Measurements from ENCODE around the gene RIBC1.

RIBC1 gene

DNA sequence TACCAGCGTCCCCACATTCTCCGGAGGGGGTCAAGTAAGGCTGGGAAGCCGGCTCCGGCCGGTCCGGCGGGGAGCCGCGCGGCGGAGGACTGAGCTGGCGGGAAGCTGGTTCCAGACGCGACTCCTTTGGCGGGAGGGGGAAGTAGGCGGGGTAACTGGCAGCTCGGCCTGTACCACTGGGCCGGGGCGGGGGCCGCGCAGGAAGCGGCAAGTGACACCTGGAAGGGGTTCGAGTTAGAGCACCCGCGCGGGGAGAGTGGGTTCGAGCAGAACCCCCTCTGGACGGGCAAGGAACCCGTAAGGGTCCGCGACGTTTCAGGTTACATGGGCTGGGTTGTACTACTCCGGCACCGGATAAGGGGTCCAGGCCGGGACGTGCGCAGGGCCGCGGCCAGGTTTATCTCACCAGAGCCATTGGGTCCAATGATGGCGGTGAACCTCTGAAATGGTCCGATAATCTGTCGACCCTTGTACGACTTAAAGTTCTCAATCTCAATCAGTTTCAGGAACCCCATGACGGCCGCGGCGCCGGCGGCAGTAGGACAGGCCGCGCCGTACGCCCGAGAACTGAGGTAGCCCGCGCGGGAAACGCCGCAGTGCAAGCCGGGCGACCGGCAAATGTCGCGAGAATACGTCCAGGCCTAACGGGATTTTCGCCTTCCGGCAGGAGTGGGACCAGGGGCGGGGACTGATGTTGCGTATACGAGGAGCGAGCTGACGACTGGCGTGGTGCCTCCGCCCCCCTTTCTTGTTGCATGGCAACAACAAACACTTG lies 400 bp upstream of the RIBC1 start, which contains the start of gene SMC1A:
Gene SMC1A (minus strand): TSS at position 569 of the 775 bp plus-strand sequence. CDS start 54 bp downstream, at position 515.
- H4K8ac ChIP-seq (ENCODE audit: low read length) = peak within 1 kb of the TSS; percentile 54
- H3K9ac ChIP-seq (ENCODE audit: low read length) = peak within 1 kb of the TSS; percentile 99
- peak within 1 kb of the TSS in 1 of 2 experiments; percentile 48 for H3K14ac ChIP-seq (ENCODE audit: low read length in 2 of 2)
- H3K4me1 ChIP-seq (ENCODE audit: control insufficient read depth, insufficient read depth, low read depth, low read length) = peaks cover 5% of the 10 kb centered on the region
- H2AFZ ChIP-seq (ENCODE audit: low read depth, low read length) = peak within 1 kb of the TSS; percentile 85
- peak within 1 kb of the TSS; percentile 39 for H4K91ac ChIP-seq (ENCODE audit: low read length)
- peak within 1 kb of the TSS; percentile 93 for H3K27ac ChIP-seq (ENCODE audit: low read length, poor library complexity, severe bottlenecking)
- peak within 1 kb of the TSS; percentile 44 for H2BK5ac ChIP-seq (ENCODE audit: low read depth, low read length, poor library complexity, severe bottlenecking)
- H3K18ac ChIP-seq (ENCODE audit: low read depth in 1 of 2, low read length in 2 of 2) = peak within 1 kb of the TSS; percentile 54 to 87
- DNase-seq = peak; percentile 97
- no peaks in the 10 kb centered on the region for H3K9me3 ChIP-seq (ENCODE audit: control insufficient read depth, low read length)
- no peaks in the 10 kb centered on the region for H3K79me1 ChIP-seq (replicated peaks; ENCODE audit: low read length, poor library complexity, severe bottlenecking)
- H2BK12ac ChIP-seq (ENCODE audit: low read length in 2 of 2) = no peak within 1 kb of the TSS
- H3K23ac ChIP-seq (ENCODE audit: low read length in 2 of 2) = no peak within 1 kb of the TSS
- peaks cover 0 to 3% of the 10 kb centered on the region in 2 experiments for H3K27me3 ChIP-seq (ENCODE audit: control insufficient read depth in 1 of 2, insufficient read depth in 1 of 2, low read length in 2 of 2)
- WGBS = under 1% methylated on average over 47 of the region's 75 CpGs
- H2BK15ac ChIP-seq (ENCODE audit: low read depth, poor library complexity, severe bottlenecking) = peak within 1 kb of the TSS; percentile 23
- H3K36me3 ChIP-seq (ENCODE audit: control insufficient read depth in 1 of 2, insufficient read depth in 2 of 2, low read depth in 1 of 2, low read length in 2 of 2) = peaks cover 0 to 3% of the 10 kb centered on the region in 2 experiments
- peak within 1 kb of the TSS; percentile 95 for H3K4me2 ChIP-seq (ENCODE audit: low read length, poor library complexity, severe bottlenecking)
- H3K4ac ChIP-seq (ENCODE audit: low read depth in 1 of 2, low read length in 2 of 2) = peak within 1 kb of the TSS in 1 of 2 experiments; percentile 69
- no peak within 1 kb of the TSS for H2BK120ac ChIP-seq (ENCODE audit: low read depth, low read length)
- H2AK5ac ChIP-seq (ENCODE audit: low read length, severe bottlenecking) = no peak within 1 kb of the TSS
- peak within 1 kb of the TSS; percentile 68 to 89 for H3K4me3 ChIP-seq (ENCODE audit: insufficient read depth in 1 of 2, low read depth in 1 of 2, low read length in 2 of 2)

DNA sequence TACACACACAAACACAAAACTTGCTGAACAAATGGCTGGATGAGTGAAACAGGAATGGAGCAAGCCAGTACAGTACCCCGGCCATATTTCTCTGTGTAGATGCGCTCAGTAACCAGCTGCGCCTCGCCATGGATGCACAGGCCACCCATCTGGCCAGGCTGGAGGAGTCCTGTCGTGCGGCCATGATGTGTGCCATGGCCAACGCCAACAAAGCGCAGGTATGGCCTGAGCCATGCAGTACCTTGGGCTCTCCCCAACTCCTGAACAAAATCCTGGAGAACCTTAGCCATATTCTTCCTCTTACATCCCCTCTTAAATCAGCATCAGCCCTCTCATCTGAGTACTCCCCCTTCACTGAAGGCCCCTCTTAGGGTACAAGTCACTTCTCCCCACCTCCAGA lies 7.1 kb downstream of the RIBC1 start:
- Histone ChIP-seq H3K18ac (ENCODE audit: low read depth in 1 of 2, low read length in 2 of 2) (no peak overlapping the region), H2BK5ac (ENCODE audit: low read depth, low read length, poor library complexity, severe bottlenecking) (no peak overlapping the region), H3K14ac (ENCODE audit: low read length in 2 of 2) (no peak overlapping the region), H3K27me3 (ENCODE audit: control insufficient read depth in 1 of 2, insufficient read depth in 1 of 2, low read length in 2 of 2) (peaks cover 0 to 24% of the 10 kb centered on the region in 2 experiments), H4K8ac (ENCODE audit: low read length) (no peak overlapping the region), H2BK15ac (ENCODE audit: low read depth, poor library complexity, severe bottlenecking) (no peak overlapping the region), H3K4me1 (ENCODE audit: control insufficient read depth, insufficient read depth, low read depth, low read length) (peaks cover 3% of the 10 kb centered on the region), H3K79me1 (replicated peaks; ENCODE audit: low read length, poor library complexity, severe bottlenecking) (peaks cover 19% of the 10 kb centered on the region), H4K91ac (ENCODE audit: low read length) (no peak overlapping the region), H3K9ac (ENCODE audit: low read length) (no peak overlapping the region), H3K36me3 (ENCODE audit: control insufficient read depth in 1 of 2, insufficient read depth in 2 of 2, low read depth in 1 of 2, low read length in 2 of 2) (peaks cover 37 to 53% of the 10 kb centered on the region in 2 experiments), H3K4ac (ENCODE audit: low read depth in 1 of 2, low read length in 2 of 2) (no peak overlapping the region), H3K27ac (ENCODE audit: low read length, poor library complexity, severe bottlenecking) (no peak overlapping the region), H2AK5ac (ENCODE audit: low read length, severe bottlenecking) (no peak overlapping the region), H3K23ac (ENCODE audit: low read length in 2 of 2) (no peak overlapping the region), H2BK120ac (ENCODE audit: low read depth, low read length) (no peak overlapping the region), H2BK12ac (ENCODE audit: low read length in 2 of 2) (no peak overlapping the region), H3K4me3 (ENCODE audit: insufficient read depth in 1 of 2, low read depth in 1 of 2, low read length in 2 of 2) (no peak overlapping the region), H3K9me3 (ENCODE audit: control insufficient read depth, low read length) (no peaks in the 10 kb centered on the region), H2AFZ (ENCODE audit: low read depth, low read length) (no peak overlapping the region), H3K4me2 (ENCODE audit: low read length, poor library complexity, severe bottlenecking) (no peak overlapping the region)
- no peak for DNase-seq
- WGBS = 95% methylated on average over 8 of the region's 8 CpGs

- H3K79me1 ChIP-seq (replicated peaks; ENCODE audit: low read length, poor library complexity, severe bottlenecking) = peaks cover 19% of the 10 kb centered on the region
- no peak overlapping the region for H2BK5ac ChIP-seq (ENCODE audit: low read depth, low read length, poor library complexity, severe bottlenecking)
- H3K18ac ChIP-seq (ENCODE audit: low read depth in 1 of 2, low read length in 2 of 2) = no peak overlapping the region
- H2BK12ac ChIP-seq (ENCODE audit: low read length in 2 of 2) = no peak overlapping the region
- H3K9me3 ChIP-seq (ENCODE audit: control insufficient read depth, low read length) = no peaks in the 10 kb centered on the region
- H2BK120ac ChIP-seq (ENCODE audit: low read depth, low read length) = no peak overlapping the region
- 97% methylated on average over 9 of the region's 9 CpGs for WGBS
- no peak overlapping the region for H3K4me2 ChIP-seq (ENCODE audit: low read length, poor library complexity, severe bottlenecking)
- peaks cover 0 to 24% of the 10 kb centered on the region in 2 experiments for H3K27me3 ChIP-seq (ENCODE audit: control insufficient read depth in 1 of 2, insufficient read depth in 1 of 2, low read length in 2 of 2)
- H3K9ac ChIP-seq (ENCODE audit: low read length) = no peak overlapping the region
- H2BK15ac ChIP-seq (ENCODE audit: low read depth, poor library complexity, severe bottlenecking) = no peak overlapping the region
- H3K4me3 ChIP-seq (ENCODE audit: insufficient read depth in 1 of 2, low read depth in 1 of 2, low read length in 2 of 2) = no peak overlapping the region
- H3K4ac ChIP-seq (ENCODE audit: low read depth in 1 of 2, low read length in 2 of 2) = no peak overlapping the region
- no peak overlapping the region for H3K14ac ChIP-seq (ENCODE audit: low read length in 2 of 2)
- no peak for DNase-seq
- peaks cover 3% of the 10 kb centered on the region for H3K4me1 ChIP-seq (ENCODE audit: control insufficient read depth, insufficient read depth, low read depth, low read length)
- no peak overlapping the region for H2AFZ ChIP-seq (ENCODE audit: low read depth, low read length)
- peaks cover 37 to 53% of the 10 kb centered on the region in 2 experiments for H3K36me3 ChIP-seq (ENCODE audit: control insufficient read depth in 1 of 2, insufficient read depth in 2 of 2, low read depth in 1 of 2, low read length in 2 of 2)
- H4K8ac ChIP-seq (ENCODE audit: low read length) = no peak overlapping the region
- no peak overlapping the region for H4K91ac ChIP-seq (ENCODE audit: low read length)
- H3K27ac ChIP-seq (ENCODE audit: low read length, poor library complexity, severe bottlenecking) = no peak overlapping the region
- no peak overlapping the region for H2AK5ac ChIP-seq (ENCODE audit: low read length, severe bottlenecking)
- no peak overlapping the region for H3K23ac ChIP-seq (ENCODE audit: low read length in 2 of 2)
Observed at GRCh38 chrX:53430231-53430630, 7.6 kb downstream of the RIBC1 start.
